ENCODE results near the gene LRTM2. TPM values are rescaled to one million over a fixed set of nuclear protein-coding genes. Genes with fewer than 3 reads are reported as not detected.

LRTM2 gene
- total RNA-seq, 4 donors from 2014 or later: not detected

DNA sequence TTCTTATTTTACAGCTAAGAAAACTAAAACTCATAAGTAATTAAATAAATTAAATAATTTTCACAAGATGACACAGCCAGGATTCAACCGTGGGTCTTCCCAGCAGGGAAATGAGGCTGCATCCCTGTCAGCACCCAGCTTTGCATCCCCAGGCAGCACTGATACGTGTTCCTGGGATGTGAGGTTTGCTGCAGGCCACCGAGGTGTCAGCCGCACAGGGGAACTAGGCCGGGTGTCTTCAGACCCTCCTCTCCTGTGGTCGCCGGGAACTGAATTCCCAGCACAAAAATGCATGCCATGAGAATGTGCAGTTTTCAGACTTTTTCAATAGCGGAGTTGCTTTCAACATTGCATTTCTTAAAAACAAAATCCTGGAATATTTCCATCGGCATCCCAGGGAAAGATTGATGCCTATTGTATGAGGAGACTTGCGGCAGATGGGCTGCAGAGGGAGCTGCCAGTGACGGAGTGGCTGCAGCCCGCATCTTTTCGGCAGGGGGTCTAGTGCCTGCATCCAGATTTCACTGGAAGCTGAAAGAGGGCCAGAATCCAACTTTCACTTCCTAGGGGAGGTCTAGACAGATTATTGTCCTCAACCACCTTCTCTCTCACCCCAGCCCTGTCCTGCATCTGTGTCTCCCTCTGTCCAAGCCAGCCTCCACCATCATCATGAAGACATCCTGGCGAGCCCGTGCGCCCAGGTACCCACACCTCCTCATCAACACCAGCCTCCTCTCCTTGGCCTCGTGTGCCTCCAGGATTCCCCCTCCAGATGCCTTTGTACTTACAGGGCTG lies 12.6 kb downstream of the LRTM2 start:
- DNase-seq (ENCODE audit: low spot score): no peak
- ATAC-seq (ENCODE audit: low FRiP score): no peak
- TF ChIP-seq, protein P1, sequence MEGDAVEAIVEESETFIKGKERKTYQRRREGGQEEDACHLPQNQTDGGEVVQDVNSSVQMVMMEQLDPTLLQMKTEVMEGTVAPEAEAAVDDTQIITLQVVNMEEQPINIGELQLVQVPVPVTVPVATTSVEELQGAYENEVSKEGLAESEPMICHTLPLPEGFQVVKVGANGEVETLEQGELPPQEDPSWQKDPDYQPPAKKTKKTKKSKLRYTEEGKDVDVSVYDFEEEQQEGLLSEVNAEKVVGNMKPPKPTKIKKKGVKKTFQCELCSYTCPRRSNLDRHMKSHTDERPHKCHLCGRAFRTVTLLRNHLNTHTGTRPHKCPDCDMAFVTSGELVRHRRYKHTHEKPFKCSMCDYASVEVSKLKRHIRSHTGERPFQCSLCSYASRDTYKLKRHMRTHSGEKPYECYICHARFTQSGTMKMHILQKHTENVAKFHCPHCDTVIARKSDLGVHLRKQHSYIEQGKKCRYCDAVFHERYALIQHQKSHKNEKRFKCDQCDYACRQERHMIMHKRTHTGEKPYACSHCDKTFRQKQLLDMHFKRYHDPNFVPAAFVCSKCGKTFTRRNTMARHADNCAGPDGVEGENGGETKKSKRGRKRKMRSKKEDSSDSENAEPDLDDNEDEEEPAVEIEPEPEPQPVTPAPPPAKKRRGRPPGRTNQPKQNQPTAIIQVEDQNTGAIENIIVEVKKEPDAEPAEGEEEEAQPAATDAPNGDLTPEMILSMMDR (IDR thresholded peaks at IDR 0.05): no peak

DNA sequence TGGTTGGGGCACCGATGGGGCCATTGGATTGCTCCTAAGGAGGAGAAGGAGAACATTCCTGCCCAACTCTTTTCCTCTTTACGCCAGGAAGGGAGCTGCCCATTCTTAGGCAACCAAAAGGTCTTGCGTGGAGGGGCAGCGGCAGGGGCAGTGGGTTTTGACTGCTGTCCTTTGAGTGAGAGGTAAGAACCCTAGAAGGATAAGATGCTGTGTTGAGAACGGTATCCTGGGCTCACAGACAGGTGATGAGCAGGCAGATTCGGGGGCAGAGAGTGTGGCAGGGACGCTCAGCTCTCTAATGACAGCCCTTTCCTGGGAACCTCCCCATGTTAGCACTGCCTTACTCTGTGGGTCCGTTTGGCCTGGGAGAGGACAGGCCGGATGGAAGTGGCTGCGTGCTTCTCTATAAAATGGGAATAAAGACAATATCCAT lies 13.2 kb downstream of the LRTM2 start:
- no peak for ATAC-seq (ENCODE audit: low FRiP score)
- DNase-seq (ENCODE audit: low spot score): no peak
- TF ChIP-seq, protein P1 (IDR thresholded peaks at IDR 0.05): no peak

GRCh38 chr12:1834186-1834925 lies 14.0 kb downstream of the LRTM2 start:
- TF ChIP-seq, protein P1 (IDR thresholded peaks at IDR 0.05): no peak
- DNase-seq (ENCODE audit: low spot score) (no peak), ATAC-seq (ENCODE audit: low FRiP score) (no peak)

DNA sequence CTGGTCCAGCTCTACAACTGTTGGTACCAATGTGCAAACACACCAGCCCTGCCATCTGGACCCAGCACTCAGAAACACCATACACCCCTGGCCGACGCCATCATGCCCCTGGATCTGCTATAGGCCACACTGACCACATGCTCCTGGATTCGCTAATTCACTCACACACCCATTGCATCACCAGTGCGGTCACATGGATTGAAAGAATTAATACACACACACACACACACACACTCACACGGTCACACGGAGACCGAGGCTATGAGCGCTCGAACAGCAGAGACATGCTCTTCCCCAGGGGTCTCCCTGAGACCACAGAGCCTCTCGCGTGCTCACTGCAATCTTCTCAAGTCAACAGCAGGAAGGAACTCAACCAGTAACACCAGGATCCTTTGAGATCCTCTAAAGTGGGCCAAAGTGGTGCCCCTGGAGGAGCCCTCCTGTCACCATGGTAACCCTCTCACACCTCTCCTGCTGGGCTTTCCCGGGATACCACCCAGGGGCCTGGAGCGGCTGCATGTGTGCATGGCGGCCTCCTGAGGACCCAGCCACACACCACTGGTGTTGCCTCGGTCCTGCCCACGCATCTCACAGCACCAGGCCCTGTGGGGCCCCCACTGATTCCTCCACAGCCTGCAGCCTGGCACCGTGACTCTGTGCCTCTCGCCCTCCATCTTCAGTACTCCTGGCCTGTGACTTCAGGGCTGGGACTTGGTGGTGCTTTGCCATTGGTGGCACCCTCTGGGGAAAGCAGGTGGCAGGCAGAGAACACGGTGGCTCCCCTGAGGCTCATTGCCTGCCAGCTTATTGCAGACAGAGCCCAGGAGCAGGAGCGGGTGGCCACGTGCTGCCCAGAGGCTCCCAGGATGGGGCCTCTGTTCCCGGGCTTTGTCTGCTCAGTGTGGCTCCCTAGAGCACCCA lies 15.1 kb downstream of the LRTM2 start:
- ATAC-seq (ENCODE audit: low FRiP score) (no peak), DNase-seq (ENCODE audit: low spot score) (no peak)
- TF ChIP-seq, protein P1 (IDR thresholded peaks at IDR 0.05): no peak

GRCh38 chr12:1836241-1836803 lies 16.0 kb downstream of the LRTM2 start:
- TF ChIP-seq, protein P1 (IDR thresholded peaks at IDR 0.05): no peak
- DNase-seq (ENCODE audit: low spot score): no peak
- ATAC-seq (ENCODE audit: low FRiP score): no peak

GRCh38 chr12:1836854-1837421 lies 16.6 kb downstream of the LRTM2 start:
- ATAC-seq (ENCODE audit: low FRiP score) (no peak), DNase-seq (ENCODE audit: low spot score) (no peak)
- TF ChIP-seq, protein P1 (IDR thresholded peaks at IDR 0.05): no peak

Data from omental fat pad (tissue), 4 donors.